NCI-H345 treated with DMSO at 0.1 percent for 48 hours (cell line): ENCODE data around the gene CDKN2C.

ENCODE experiments used
- DNase-seq: peaks from one replicate; lab custom pipeline; 2025; ENCODE audit not compliant: unreplicated experiment; lab: John Stamatoyannopoulos, UW

The CDKN2C gene

GRCh38 chr1:50964863-50965262 lies 5.2 kb upstream of the CDKN2C start:
- DNase-seq: no peak

GRCh38 chr1:50966991-50967390 lies 3.1 kb upstream of the CDKN2C start:
- no peak for DNase-seq

GRCh38 chr1:50967416-50968157 lies 2.5 kb upstream of the CDKN2C start:
- DNase-seq: peak; percentile 49

DNA sequence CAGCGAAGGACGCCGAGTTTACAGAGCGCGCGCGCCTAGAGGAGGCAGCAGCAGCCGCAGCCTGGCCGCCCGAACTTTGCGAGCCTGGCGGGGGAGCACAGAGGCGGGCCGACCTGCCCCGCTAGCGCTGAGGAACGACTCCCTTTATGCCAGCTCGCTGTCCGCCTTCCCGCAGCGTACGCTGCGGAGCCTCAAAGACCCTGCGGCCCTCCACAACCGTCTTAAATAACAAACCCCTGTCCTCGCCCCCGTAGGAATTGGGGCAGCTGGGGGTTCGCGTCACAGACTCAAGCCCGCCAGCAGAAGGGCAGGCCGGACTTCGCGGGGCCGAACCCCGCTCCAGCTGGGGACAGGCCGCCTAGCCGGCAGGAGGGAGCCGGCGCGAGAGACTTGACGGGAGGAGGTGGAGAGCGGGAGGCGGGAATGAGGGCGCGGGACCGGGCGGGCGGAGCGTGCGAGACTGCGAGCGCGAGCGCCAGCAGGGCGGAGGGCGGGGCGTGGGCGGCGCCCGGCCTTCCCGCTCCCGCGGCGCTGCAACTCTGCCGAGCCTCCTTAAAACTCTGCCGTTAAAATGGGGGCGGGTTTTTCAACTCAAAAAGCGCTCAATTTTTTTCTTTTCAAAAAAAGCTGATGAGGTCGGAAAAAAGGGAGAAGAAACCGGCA lies 1.8 kb upstream of the CDKN2C start:
- peak; percentile 88 for DNase-seq

DNA sequence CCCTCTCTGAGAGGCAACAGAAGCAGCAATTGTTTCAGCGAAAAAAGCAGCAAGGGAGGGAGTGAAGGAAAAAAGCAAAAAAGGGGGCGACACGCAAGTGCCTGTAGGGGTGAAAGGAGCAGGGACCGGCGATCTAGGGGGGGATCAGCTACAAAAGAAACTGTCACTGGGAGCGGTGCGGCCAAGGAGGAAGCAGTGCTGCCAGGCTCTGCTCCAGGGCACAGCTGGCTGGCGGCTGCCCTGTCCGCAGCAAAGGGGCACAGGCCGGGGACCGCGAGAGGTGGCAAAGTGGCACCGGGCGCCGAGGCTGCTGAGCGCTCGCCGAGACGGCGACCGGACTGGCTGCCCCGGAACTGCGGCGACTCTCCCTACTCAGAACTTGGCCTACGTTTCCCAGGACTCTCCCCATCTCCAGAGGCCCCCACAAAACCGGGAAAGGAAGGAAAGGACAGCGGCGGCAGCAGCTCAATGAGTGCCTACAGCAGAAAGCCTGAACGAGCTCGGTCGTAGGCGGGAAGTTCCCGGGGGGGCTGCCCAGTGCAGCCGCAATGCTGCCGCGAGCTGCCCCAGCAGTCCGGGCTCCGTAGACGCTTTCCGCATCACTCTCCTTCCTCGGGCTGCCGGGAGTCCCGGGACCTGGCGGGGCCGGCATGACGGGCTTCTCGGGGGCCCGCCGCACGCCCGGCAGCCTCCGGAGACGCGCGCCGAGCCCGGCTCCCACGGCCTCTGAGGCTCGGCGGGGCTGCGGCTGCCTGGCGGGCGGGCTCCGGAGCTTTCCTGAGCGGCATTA lies 1.0 kb upstream of the CDKN2C start:
- DNase-seq: peak; percentile 64

DNA sequence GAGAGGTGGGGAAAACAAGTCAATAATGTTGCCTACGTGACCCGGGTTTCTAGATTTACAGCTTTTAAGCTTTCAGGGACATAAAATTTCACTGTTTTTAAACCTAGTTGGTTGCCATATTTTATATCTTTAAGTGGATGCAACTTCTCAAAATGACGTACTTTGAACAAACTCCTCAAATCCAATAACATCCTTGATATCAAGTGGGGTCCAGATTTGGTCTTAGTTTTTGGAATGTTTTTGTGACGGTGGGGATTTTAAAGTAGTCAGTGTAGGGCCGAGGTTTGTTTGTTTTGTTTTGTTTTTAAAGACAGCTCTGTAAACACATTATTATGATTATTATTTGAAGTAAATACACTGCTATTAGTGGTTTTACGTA lies 453 bp downstream of the CDKN2C start:
- no peak for DNase-seq

- DNase-seq: peak; percentile 48
Observed at GRCh38 chr1:50970931-50971582, 1.0 kb downstream of the CDKN2C start.

DNA sequence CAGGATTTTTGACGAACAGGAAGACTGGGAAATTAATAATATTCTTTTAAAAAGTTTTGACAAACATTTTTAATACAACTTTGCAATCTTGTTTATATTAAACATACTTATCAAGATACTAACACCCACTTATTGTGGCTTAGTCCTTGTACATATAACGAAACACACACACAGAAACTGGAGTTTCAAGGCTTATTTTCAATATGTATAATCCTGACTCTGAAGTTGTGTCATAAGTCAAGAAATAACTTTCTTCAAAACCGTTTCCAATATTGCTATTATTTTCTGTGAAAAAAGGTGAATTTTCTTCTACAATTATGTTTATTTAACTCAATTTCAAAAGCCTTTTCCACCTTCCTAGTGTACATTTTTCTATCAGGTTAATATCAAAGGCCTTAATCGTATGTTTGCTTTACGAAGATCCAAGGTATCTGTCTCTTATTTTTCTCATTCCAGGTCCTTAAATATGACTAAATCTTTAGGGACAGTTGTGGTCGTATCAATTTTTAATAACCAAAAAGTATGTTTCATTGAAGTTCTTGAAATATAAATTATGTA lies 1.8 kb downstream of the CDKN2C start:
- DNase-seq: peak; percentile 36

GRCh38 chr1:50972766-50973165 lies 2.7 kb downstream of the CDKN2C start:
- DNase-seq: peak; percentile 37

GRCh38 chr1:50973255-50973654 lies 3.2 kb downstream of the CDKN2C start:
- no peak for DNase-seq

DNA sequence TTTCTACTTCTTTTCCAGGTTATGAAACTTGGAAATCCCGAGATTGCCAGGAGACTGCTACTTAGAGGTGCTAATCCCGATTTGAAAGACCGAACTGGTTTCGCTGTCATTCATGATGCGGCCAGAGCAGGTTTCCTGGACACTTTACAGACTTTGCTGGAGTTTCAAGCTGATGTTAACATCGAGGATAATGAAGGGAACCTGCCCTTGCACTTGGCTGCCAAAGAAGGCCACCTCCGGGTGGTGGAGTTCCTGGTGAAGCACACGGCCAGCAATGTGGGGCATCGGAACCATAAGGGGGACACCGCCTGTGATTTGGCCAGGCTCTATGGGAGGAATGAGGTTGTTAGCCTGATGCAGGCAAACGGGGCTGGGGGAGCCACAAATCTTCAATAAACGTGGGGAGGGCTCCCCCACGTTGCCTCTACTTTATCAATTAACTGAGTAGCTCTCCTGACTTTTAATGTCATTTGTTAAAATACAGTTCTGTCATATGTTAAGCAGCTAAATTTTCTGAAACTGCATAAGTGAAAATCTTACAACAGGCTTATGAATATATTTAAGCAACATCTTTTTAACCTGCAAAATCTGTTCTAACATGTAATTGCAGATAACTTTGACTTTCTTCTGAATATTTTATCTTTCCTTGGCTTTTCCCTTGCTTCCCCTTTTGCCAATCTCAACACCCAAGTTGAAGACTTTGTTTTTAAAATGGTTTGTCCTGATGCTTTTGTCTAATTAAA lies 4.0 kb downstream of the CDKN2C start:
- DNase-seq: peak; percentile 62

DNA sequence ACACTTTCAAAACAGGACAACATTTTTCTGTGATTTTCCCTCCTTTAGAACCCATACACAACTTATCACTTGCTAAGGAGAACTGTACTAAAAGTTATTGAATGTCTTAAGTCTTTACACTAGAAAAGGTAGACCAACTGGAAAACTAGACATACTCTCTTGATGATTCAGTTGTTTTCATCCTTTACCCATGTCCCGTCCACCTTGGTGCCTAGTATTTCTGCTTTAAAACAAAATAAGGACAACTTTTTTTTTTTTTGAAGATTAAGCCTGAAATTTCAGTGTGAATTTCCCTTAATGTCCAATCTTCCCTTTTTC lies 4.5 kb downstream of the CDKN2C start:
- no peak for DNase-seq

- DNase-seq: peak; percentile 76
Observed at GRCh38 chr1:50975436-50975835, 5.4 kb downstream of the CDKN2C start.

- peak; percentile 86 for DNase-seq
Observed at GRCh38 chr1:50976111-50976889, 6.3 kb downstream of the CDKN2C start.

DNA sequence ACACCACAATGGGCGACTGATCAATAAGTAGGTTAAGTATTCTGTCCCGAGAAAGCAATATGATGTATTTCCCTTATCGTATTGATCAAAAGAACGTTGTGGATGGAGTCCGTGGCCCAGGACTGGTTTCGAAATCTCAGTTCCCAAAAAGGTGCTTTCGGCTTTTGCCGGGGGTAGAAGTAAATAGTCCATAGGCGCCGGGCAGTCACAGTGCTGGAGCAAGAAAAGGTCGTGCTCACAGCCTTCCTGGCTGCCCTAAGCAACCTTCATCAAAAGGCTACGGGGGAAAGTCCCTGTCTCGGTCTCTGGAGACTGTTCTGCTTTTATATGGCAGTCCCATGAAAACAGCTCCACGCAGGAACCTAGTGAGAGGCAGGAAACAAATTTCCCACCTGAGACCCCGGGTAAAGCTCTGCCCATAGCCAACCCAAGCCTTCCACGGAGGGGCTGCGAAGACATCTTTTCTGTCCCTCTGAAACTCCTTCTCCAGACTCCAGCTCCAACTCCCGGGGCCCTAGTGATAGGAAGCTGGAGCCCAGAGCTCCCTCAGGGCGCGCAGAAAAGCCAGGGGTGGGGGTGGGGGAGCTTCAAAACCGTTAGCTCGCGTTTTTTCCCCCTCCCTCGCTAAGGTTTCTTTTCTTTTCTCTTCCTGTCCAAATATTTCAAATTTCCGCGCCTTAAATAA lies 7.0 kb downstream of the CDKN2C start:
- peak; percentile 85 for DNase-seq

DNA sequence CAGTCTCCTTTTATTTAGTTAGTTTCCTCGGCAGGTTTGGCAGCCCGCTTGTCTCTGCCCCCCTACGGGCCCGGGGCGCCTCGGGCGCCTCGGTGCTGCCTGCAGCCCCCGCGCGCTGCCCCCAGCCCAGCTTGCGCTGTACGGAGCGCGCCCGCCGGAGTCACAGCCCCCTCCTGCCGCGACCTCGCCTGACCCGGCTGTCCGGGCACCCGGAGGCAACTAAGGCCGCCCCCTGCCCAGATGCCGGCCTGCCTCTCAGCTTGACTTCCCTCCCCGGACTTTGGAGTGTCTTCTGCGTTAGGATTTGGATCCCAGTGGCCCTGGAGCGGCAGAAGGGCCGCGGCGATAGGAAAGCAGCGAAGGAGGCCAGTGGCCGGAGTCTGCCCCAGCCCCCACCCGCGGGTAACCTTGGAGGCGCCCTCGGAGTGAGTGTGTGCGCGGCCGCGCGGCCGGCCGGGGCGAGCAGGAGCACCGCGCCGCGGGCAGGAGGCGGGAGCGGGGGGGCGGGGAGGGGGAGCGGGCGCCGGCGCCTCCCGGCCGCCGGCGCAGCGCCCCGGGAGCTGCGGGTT lies 7.6 kb downstream of the CDKN2C start:
- DNase-seq: no peak

- DNase-seq: peak; percentile 75
Observed at GRCh38 chr1:50978144-50978851, 8.3 kb downstream of the CDKN2C start.
